HCT116 (cell line): ENCODE measurements around the gene EPHA1. TPM values are rescaled to one million over a fixed set of nuclear protein-coding genes. Genes with fewer than 3 reads are reported as not detected.

Experiments used
- ATAC-seq: fragments of 200-7000 bp; cut with Tn5 transposase; 2 replicates; pipeline ENCODE4 v1.9.1; 2020; ENCODE audit warnings: mild to moderate bottlenecking, moderate library complexity
- BruUV-seq: library from RNA; stranded (reverse); fragments of 400-500 nt; replicated peaks from 2 replicates; lab custom pipeline; 2021; lab: Mats Ljungman, UMichigan
- CTCF ChIA-PET: fragments of 300-600 bp; sonication (Branson Sonifier 250); formaldehyde crosslinking; loops from one replicate; lab custom pipeline; 2021; ENCODE audit warnings: antibody characterized with exemption; lab: Charles Lee
- POLR2A ChIA-PET: fragments of 300-600, 350-600 bp; sonication (Branson Sonifier 250); formaldehyde crosslinking; loops from one replicate; lab custom pipeline; 2021; ENCODE audit warnings: antibody characterized with exemption; lab: Charles Lee
- RAD21 ChIA-PET, 2 experiments: fragments of 300-600 bp; sonication (Branson Sonifier 250); formaldehyde crosslinking; loops; one replicate each; lab custom pipeline; 2023; ENCODE audit warnings: low total read pairs in 2 of 2; ENCODE audit not compliant: uncharacterized antibody in 2 of 2, unreplicated experiment in 2 of 2, low non-redundant PET in 1 of 2; lab: Charles Lee
- DNase-seq: peaks from one replicate; pipeline ENCODE4 v3.0.0-alpha.2; 2010; ENCODE audit warnings: low read depth, low spot score
- H2AFZ ChIP-seq: fragments of 200-600 bp; shearing (Covaris generic), sonication (generic); 2 replicates; pipeline ENCODE4 v1.6.1; 2017; ENCODE audit warnings: low read depth, mixed run types, mixed read lengths, antibody characterized with exemption, low read length; ENCODE audit not compliant: poor library complexity, severe bottlenecking
- H3K27ac ChIP-seq: 2 replicates; pipeline ENCODE4 v1.5.1; 2012; ENCODE audit warnings: low read depth, low read length
- H3K27me3 ChIP-seq: fragments of 200-600 bp; sonication (generic); 2 replicates; pipeline ENCODE4 v1.6.1; 2016; ENCODE audit warnings: mixed run types, low read length, mixed read lengths; ENCODE audit not compliant: insufficient read depth
- H3K36me3 ChIP-seq, 2 experiments: fragments of 200-500 bp in 1 of 2; fragments of 200-600 bp in 1 of 2; sonication (Bioruptor generic) in 1 of 2; sonication (generic) in 1 of 2; 2 replicates each; pipeline versions ENCODE4 v1.5.1 to v1.6.1; 2014 to 2016; ENCODE audit warnings: low read length in 2 of 2, inconsistent platforms in 1 of 2, mixed read lengths in 1 of 2, mixed run types in 1 of 2; ENCODE audit not compliant: insufficient read depth in 2 of 2, control insufficient read depth in 1 of 2
- H3K4me1 ChIP-seq, 2 experiments: fragments of 200-600 bp in 1 of 2; sonication (generic) in 1 of 2; 2 replicates each; pipeline versions ENCODE4 v1.5.1 to v1.6.1; 2012 to 2017; ENCODE audit warnings: low read length in 2 of 2, inconsistent platforms in 1 of 2, mild to moderate bottlenecking in 1 of 2, mixed read lengths in 1 of 2, mixed run types in 1 of 2, moderate library complexity in 1 of 2; ENCODE audit not compliant: insufficient read depth in 2 of 2, control insufficient read depth in 1 of 2
- H3K4me2 ChIP-seq: fragments of 200-600 bp; sonication (generic); 2 replicates; pipeline ENCODE4 v1.6.1; 2017; ENCODE audit warnings: mixed run types, low read length, mixed read lengths
- H3K4me3 ChIP-seq, 2 experiments: fragments of 200-600 bp in 1 of 2; sonication (generic) in 1 of 2; replicated peaks in 1 of 2; 2 replicates each; pipeline ENCODE4 v1.5.1; 2011 to 2016; ENCODE audit warnings: low read length in 2 of 2, control low read depth in 1 of 2, low read depth in 1 of 2, mild to moderate bottlenecking in 1 of 2, mixed read lengths in 1 of 2, mixed run types in 1 of 2
- H3K79me2 ChIP-seq: fragments of 200-600 bp; sonication (generic); 2 replicates; pipeline ENCODE4 v1.6.1; 2017; ENCODE audit warnings: mild to moderate bottlenecking, mixed run types, low read length, moderate library complexity, mixed read lengths; ENCODE audit not compliant: insufficient read depth
- H3K9ac ChIP-seq: fragments of 200-600 bp; sonication (generic); 2 replicates; pipeline ENCODE4 v1.6.1; 2016; ENCODE audit warnings: low read length, mixed read lengths
- H3K9me2 ChIP-seq: fragments of 200-600 bp; sonication (generic), shearing (Covaris generic); 2 replicates; pipeline ENCODE4 v1.6.1; 2017; ENCODE audit warnings: mixed run types, mild to moderate bottlenecking, moderate library complexity; ENCODE audit not compliant: insufficient read depth
- H3K9me3 ChIP-seq, 2 experiments: fragments of 200-500 bp in 1 of 2; fragments of 200-600 bp in 1 of 2; sonication (Bioruptor generic) in 1 of 2; sonication (generic) in 1 of 2; 2 replicates each; pipeline ENCODE4 v1.6.1; 2014 to 2017; ENCODE audit warnings: low read length in 2 of 2, mixed read lengths in 2 of 2, inconsistent platforms in 1 of 2, low read depth in 1 of 2, mild to moderate bottlenecking in 1 of 2, mixed run types in 1 of 2, moderate library complexity in 1 of 2; ENCODE audit not compliant: control insufficient read depth in 1 of 2, insufficient read depth in 1 of 2
- H4K20me1 ChIP-seq: fragments of 200-600 bp; sonication (generic), shearing (Covaris generic); 2 replicates; pipeline ENCODE4 v1.6.1; 2017; ENCODE audit warnings: mixed run types, mild to moderate bottlenecking, moderate library complexity; ENCODE audit not compliant: insufficient read depth
- FOSL1 ChIP-seq: IDR thresholded peaks from 2 replicates; pipeline ENCODE4 v1.6.1; 2012; ENCODE audit warnings: low read depth
- SIN3A ChIP-seq: IDR thresholded peaks from 2 replicates; pipeline ENCODE4 v1.6.1; 2012; ENCODE audit warnings: low read depth
- SP1 ChIP-seq: IDR thresholded peaks from 2 replicates; pipeline ENCODE4 v1.6.1; 2012; ENCODE audit warnings: low read depth
- ZFX ChIP-seq: fragments of 450-650 bp; IDR thresholded peaks from 2 replicates; pipeline ENCODE4 v1.6.1; 2017
- intact Hi-C: fragments of 100-400 bp; cut with micrococcal nuclease; formaldehyde crosslinking; loops from 2 replicates; pipeline ENCODE4 v1.10.0; 2022
- total RNA-seq: library from RNA; stranded (reverse); gene quantifications from one replicate; pipeline ENCODE4 v1.2.1, GENCODE V29; 2021; ENCODE audit not compliant: unreplicated experiment
- TF ChIP-seq, protein P1 (sequence below): IDR thresholded peaks from 2 replicates; pipeline ENCODE4 v1.6.1; 2011; ENCODE audit warnings: mild to moderate bottlenecking, low read length, moderate library complexity; ENCODE audit not compliant: insufficient replicate concordance; ENCODE audit errors: extremely low read depth
- TF ChIP-seq, protein P2 (sequence below), 3 experiments: fragments of 200-600 bp in 1 of 3; sonication (generic) in 1 of 3; IDR thresholded peaks in 2 of 3; conservative IDR thresholded peaks in 1 of 3; 2 replicates each; pipeline ENCODE4 v1.5.1; 2012 to 2017; ENCODE audit warnings: low read depth in 2 of 3, low read length in 2 of 3, antibody characterized with exemption in 1 of 3, borderline replicate concordance in 1 of 3, control low read depth in 1 of 3, mild to moderate bottlenecking in 1 of 3, mixed read lengths in 1 of 3, mixed run types in 1 of 3, moderate library complexity in 1 of 3; ENCODE audit not compliant: insufficient read depth in 1 of 3
- TF ChIP-seq, protein P3 (sequence below): IDR thresholded peaks from 2 replicates; pipeline ENCODE4 v1.6.1; 2012

The EPHA1 gene
- total RNA-seq, 1 experiment from 2014 or later: 29.9 TPM

- ChIA-PET RAD21 (no interaction called here), CTCF (no interaction called here), POLR2A (no interaction called here)
- no peak overlapping the region for H3K4me2 ChIP-seq
- H3K36me3 ChIP-seq: peaks cover 11 to 48% of the 10 kb centered on the region in 2 experiments; a peak in 3 of 4 replicates
- ATAC-seq (no peak), DNase-seq (no peak)
- no peaks in the 10 kb centered on the region for H3K27me3 ChIP-seq
- peaks cover 0 to 1% of the 10 kb centered on the region in 2 experiments; a peak in 2 of 4 replicates for H3K4me1 ChIP-seq
- no TSS peak for BruUV-seq
- H3K27ac ChIP-seq: no peak overlapping the region
- H4K20me1 ChIP-seq: no peaks in the 10 kb centered on the region
- peaks cover 52% of the 10 kb centered on the region for H3K79me2 ChIP-seq
- H3K4me3 ChIP-seq: no peak overlapping the region
- TF ChIP-seq, protein P1, sequence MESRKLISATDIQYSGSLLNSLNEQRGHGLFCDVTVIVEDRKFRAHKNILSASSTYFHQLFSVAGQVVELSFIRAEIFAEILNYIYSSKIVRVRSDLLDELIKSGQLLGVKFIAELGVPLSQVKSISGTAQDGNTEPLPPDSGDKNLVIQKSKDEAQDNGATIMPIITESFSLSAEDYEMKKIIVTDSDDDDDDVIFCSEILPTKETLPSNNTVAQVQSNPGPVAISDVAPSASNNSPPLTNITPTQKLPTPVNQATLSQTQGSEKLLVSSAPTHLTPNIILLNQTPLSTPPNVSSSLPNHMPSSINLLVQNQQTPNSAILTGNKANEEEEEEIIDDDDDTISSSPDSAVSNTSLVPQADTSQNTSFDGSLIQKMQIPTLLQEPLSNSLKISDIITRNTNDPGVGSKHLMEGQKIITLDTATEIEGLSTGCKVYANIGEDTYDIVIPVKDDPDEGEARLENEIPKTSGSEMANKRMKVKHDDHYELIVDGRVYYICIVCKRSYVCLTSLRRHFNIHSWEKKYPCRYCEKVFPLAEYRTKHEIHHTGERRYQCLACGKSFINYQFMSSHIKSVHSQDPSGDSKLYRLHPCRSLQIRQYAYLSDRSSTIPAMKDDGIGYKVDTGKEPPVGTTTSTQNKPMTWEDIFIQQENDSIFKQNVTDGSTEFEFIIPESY: no peak
- TF ChIP-seq FOSL1 (no peak), ZFX (no peak)
- intact Hi-C loops: no loop called here
- no peak overlapping the region for H2AFZ ChIP-seq
- no peak overlapping the region for H3K9ac ChIP-seq
- no peaks in the 10 kb centered on the region for H3K9me3 ChIP-seq
- H3K9me2 ChIP-seq: no peaks in the 10 kb centered on the region
Observed at GRCh38 chr7:143388051-143388450, 20.6 kb downstream of the EPHA1 start.

- DNase-seq (no peak), ATAC-seq (peak; percentile 71)
- H3K9me2 ChIP-seq: no peaks in the 10 kb centered on the region
- H2AFZ ChIP-seq: no peak overlapping the region
- H3K36me3 ChIP-seq: peaks cover 14 to 48% of the 10 kb centered on the region in 2 experiments; a peak in 3 of 4 replicates
- H3K4me1 ChIP-seq: peaks cover under 1 to 8% of the 10 kb centered on the region in 2 experiments; a peak in 3 of 4 replicates
- H3K27me3 ChIP-seq: no peaks in the 10 kb centered on the region
- peaks cover 59% of the 10 kb centered on the region for H3K79me2 ChIP-seq
- BruUV-seq: no TSS peak
- H3K27ac ChIP-seq: no peak overlapping the region
- no peaks in the 10 kb centered on the region for H4K20me1 ChIP-seq
- H3K4me2 ChIP-seq: no peak overlapping the region
- CTCF ChIA-PET: no interaction called here
- TF ChIP-seq, protein P2, sequence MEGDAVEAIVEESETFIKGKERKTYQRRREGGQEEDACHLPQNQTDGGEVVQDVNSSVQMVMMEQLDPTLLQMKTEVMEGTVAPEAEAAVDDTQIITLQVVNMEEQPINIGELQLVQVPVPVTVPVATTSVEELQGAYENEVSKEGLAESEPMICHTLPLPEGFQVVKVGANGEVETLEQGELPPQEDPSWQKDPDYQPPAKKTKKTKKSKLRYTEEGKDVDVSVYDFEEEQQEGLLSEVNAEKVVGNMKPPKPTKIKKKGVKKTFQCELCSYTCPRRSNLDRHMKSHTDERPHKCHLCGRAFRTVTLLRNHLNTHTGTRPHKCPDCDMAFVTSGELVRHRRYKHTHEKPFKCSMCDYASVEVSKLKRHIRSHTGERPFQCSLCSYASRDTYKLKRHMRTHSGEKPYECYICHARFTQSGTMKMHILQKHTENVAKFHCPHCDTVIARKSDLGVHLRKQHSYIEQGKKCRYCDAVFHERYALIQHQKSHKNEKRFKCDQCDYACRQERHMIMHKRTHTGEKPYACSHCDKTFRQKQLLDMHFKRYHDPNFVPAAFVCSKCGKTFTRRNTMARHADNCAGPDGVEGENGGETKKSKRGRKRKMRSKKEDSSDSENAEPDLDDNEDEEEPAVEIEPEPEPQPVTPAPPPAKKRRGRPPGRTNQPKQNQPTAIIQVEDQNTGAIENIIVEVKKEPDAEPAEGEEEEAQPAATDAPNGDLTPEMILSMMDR (IDR thresholded peaks at IDR 0.05 in 2 of 3, conservative IDR thresholded peaks at IDR 0.05 in 1 of 3; ENCODE audit: borderline replicate concordance in 1 of 3, insufficient read depth in 1 of 3, low read depth in 2 of 3, low read length in 2 of 3): peak in 2 of 3 experiments; percentile 31 to 32; a peak in 4 of 6 replicates
- TF ChIP-seq, protein P3, sequence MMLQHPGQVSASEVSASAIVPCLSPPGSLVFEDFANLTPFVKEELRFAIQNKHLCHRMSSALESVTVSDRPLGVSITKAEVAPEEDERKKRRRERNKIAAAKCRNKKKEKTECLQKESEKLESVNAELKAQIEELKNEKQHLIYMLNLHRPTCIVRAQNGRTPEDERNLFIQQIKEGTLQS: no peak
- no peak for TF ChIP-seq SP1
- no peak for TF ChIP-seq SIN3A
- TF ChIP-seq, protein P1: no peak
- TF ChIP-seq, all 23 proteins: peak for 1
- intact Hi-C loops: no loop called here
- ChIA-PET POLR2A (no interaction called here), RAD21 (no interaction called here)
- Histone ChIP-seq H3K4me3 (no peak overlapping the region), H3K9ac (no peak overlapping the region), H3K9me3 (no peaks in the 10 kb centered on the region)
Observed at GRCh38 chr7:143387156-143387975, 21.3 kb downstream of the EPHA1 start.
